Measurements from ENCODE around the gene NOL12. TPM values are rescaled to one million over a fixed set of nuclear protein-coding genes. Genes with fewer than 3 reads are reported as not detected.
A peak's percentile ranks its signal among the peaks of the same experiment; 100 is the strongest.

NOL12 gene
- total RNA-seq, 1 experiment from 2014 or later: 32.9 TPM

- ChIA-PET CTCF (interaction anchor here (0.8 to 1.0 kb wide), 2 partner anchors 14 kb away, joined by 3 to 4 read pairs; no protein-coding TSS in a partner anchor), POLR2A (ENCODE audit: unreplicated experiment) (interaction anchor here (0.5 to 1.3 kb wide), 5 partner anchors 11 to 169 kb away, joined by 4 to 8 read pairs (median 6); partner anchors contain the start of genes ANKRD54, NOL12 and PDXP)
- TF ChIP-seq CTCF (conservative IDR thresholded peaks at IDR 0.05; ENCODE audit: low read depth, low read length) (no peak), EZH2 (IDR thresholded peaks at IDR 0.05; ENCODE audit: low read length, unreplicated experiment) (no peak), EZH2phosphoT487 (IDR thresholded peaks at IDR 0.05; ENCODE audit: borderline replicate concordance, low read length) (no peak)
- H3K4me3 ChIP-seq (ENCODE audit: low read length): peak within 1 kb of the TSS; percentile 85
- peaks cover 3% of the 10 kb centered on the region for H3F3A ChIP-seq (ENCODE audit: low read length, unreplicated experiment)
- H3K9ac ChIP-seq (ENCODE audit: low read length): peak within 1 kb of the TSS; percentile 86
- intact Hi-C loops (cut with micrococcal nuclease): loop anchor here (2.0 kb wide), 1 partner anchor 14 kb away; no protein-coding TSS in a partner anchor
- H3K9me2 ChIP-seq (replicated peaks; ENCODE audit: low read length): no peaks in the 10 kb centered on the region
- BruUV-seq (replicated peaks): no TSS peak
- H2AFZ ChIP-seq (ENCODE audit: low read length): peak within 1 kb of the TSS; percentile 61
- peak; percentile 84 for ATAC-seq
- H4K20me1 ChIP-seq (ENCODE audit: low read length): peaks cover 6% of the 10 kb centered on the region; the same call in 1 of the 2 replicates
- H3K9me3 ChIP-seq (ENCODE audit: low read length): no peaks in the 10 kb centered on the region
- H3K27me3 ChIP-seq (ENCODE audit: low read length): no peaks in the 10 kb centered on the region
- peak within 1 kb of the TSS; percentile 93 for H3K27ac ChIP-seq (ENCODE audit: low read length)
- peaks cover 25% of the 10 kb centered on the region for H3K79me2 ChIP-seq (ENCODE audit: low read length)
- peaks cover 5% of the 10 kb centered on the region; the same call in 1 of the 2 replicates for H3K36me3 ChIP-seq (ENCODE audit: low read depth, low read length)
- peaks cover 11% of the 10 kb centered on the region for H3K4me1 ChIP-seq (ENCODE audit: insufficient read depth, low read length)
- peak; percentile 95 for DNase-seq
- peak within 1 kb of the TSS; percentile 97 for H3K4me2 ChIP-seq (ENCODE audit: low read length)
Measured at GRCh38 chr22:37674951-37675929, 10.9 kb upstream of the NOL12 start, which contains the start of gene LGALS1. Gene LGALS1 (plus strand): TSS chr22:37675636. CDS start chr22:37675703, 67 bp downstream.

DNA sequence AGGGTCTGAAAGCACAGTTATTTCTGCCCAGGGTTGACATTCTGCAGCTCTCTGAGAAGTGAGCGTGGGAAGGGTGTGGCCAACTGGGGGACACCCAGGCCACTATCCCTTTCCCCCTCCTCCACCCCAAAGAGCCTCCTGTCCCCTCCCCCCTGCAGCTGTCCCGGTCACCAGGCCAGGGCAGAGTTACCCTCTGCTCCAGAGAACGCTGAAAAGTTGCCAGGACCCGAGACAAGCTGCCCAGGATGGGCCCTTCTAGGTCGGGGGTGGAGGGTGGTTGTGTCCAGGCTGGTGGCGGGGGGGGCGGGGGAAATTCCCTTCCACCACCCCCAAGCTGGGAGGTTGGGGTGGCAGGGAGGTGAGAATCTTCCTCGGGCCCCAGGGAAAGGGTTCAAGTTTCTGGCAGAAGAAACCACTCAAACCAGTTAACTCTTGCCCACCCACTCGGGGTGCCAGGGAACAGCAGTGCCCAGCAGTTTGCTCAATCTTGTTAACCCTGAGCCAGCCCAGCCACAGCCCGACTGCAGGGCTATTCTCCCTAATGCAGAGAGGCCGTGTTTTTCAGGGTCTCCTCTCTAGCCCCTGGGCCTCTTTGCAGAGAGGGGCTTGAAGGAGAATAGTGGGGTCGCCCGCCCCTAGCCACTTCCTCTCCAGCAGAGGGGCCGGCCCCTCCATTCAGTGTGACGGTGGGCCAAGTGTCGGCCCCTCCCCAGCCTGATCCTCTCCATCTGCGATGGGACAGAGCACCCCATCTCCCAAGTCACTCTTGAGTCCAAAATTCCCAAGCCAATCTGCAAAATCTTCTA, 10.0 kb upstream of the NOL12 start:
- Histone ChIP-seq H3K9ac (ENCODE audit: low read length) (peak overlapping the region; percentile 86), H3K4me1 (ENCODE audit: insufficient read depth, low read length) (peaks cover 12% of the 10 kb centered on the region), H3F3A (ENCODE audit: low read length, unreplicated experiment) (peaks cover 3% of the 10 kb centered on the region), H3K27ac (ENCODE audit: low read length) (peak overlapping the region; percentile 93), H3K79me2 (ENCODE audit: low read length) (peaks cover 25% of the 10 kb centered on the region), H3K36me3 (ENCODE audit: low read depth, low read length) (peaks cover 5% of the 10 kb centered on the region; the same call in 1 of the 2 replicates), H3K4me3 (ENCODE audit: low read length) (peak overlapping the region; percentile 85), H4K20me1 (ENCODE audit: low read length) (peaks cover 6% of the 10 kb centered on the region; the same call in 1 of the 2 replicates), H3K9me2 (replicated peaks; ENCODE audit: low read length) (no peaks in the 10 kb centered on the region), H3K9me3 (ENCODE audit: low read length) (no peaks in the 10 kb centered on the region), H3K27me3 (ENCODE audit: low read length) (no peaks in the 10 kb centered on the region), H2AFZ (ENCODE audit: low read length) (no peak overlapping the region), H3K4me2 (ENCODE audit: low read length) (peak overlapping the region; percentile 97)
- POLR2A ChIA-PET (ENCODE audit: unreplicated experiment): interaction anchor here (0.5 to 1.3 kb wide), 3 partner anchors 10 to 168 kb away, joined by 4 to 6 read pairs (median 5); partner anchors contain the start of genes ANKRD54 and NOL12
- intact Hi-C loops (cut with micrococcal nuclease): loop anchor here (2.0 kb wide), 1 partner anchor 15 kb away; no protein-coding TSS in a partner anchor
- TF ChIP-seq EZH2phosphoT487 (IDR thresholded peaks at IDR 0.05; ENCODE audit: borderline replicate concordance, low read length) (no peak), EZH2 (IDR thresholded peaks at IDR 0.05; ENCODE audit: low read length, unreplicated experiment) (no peak), CTCF (conservative IDR thresholded peaks at IDR 0.05; ENCODE audit: low read depth, low read length) (no peak)
- CTCF ChIA-PET: interaction anchor here (0.8 kb wide), 1 partner anchor 15 kb away, joined by 4 read pairs; no protein-coding TSS in a partner anchor
- TSS peak; percentile 77 for BruUV-seq (replicated peaks)
- DNase-seq (peak; percentile 40), ATAC-seq (peak; percentile 6)

Data from PC-3 (cell line).